ENCODE data around the gene SMIM41. TPM values are rescaled to one million over a fixed set of nuclear protein-coding genes. Genes with fewer than 3 reads are reported as not detected.

SMIM41 gene
- total and polyA plus RNA-seq, 12 donors = 0.10 to 2.1 (median 0.68) TPM; not detected in 8

- WGBS, 4 donors = 15 to 72% (median 37%) methylated on average over 2 to 63 of the region's 63 CpGs
- TF ChIP-seq CTCF (IDR thresholded peaks at IDR 0.05) = peak; percentile 50 to 83 (median 78)
- TF ChIP-seq POLR2A (IDR thresholded peaks at IDR 0.05) = no peak
- H3K4me1 ChIP-seq (replicated peaks in 1 of 2) = peaks cover 1 to 11% of the 10 kb centered on the region in 2 donors
- no peaks in the 10 kb centered on the region for H3K9me3 ChIP-seq (replicated peaks in 1 of 3)
- peak in 6 of 7 donors; percentile 64 to 73 (median 70) for DNase-seq
- no peaks in the 10 kb centered on the region for H3K36me3 ChIP-seq (replicated peaks in 1 of 2)
- peak overlapping the region in 1 of 4 donors; percentile 36 for H3K4me3 ChIP-seq
- no peak overlapping the region for H3K27ac ChIP-seq
- no peaks in the 10 kb centered on the region for H3K27me3 ChIP-seq
- intact Hi-C loops (cut with DNase I) = loop anchor here in 1 of 2 donors (5.0 to 10.0 kb wide), 2 partner anchors 353 to 720 kb away; no protein-coding TSS in a partner anchor
Observed at GRCh38 chr12:52151837-52152783, 72.6 kb downstream of the SMIM41 start.

- intact Hi-C loops (cut with DNase I) = loop anchor here in 1 of 2 donors (5.0 to 10.0 kb wide), 2 partner anchors 352 to 719 kb away; no protein-coding TSS in a partner anchor
Observed at GRCh38 chr12:52152905-52153317, 73.4 kb downstream of the SMIM41 start.

GRCh38 chr12:52155048-52155868 lies 75.8 kb downstream of the SMIM41 start:
- no peak for TF ChIP-seq CTCF (IDR thresholded peaks at IDR 0.05)
- TF ChIP-seq POLR2A (IDR thresholded peaks at IDR 0.05) = no peak
- Histone ChIP-seq H3K27ac (no peak overlapping the region), H3K9me3 (replicated peaks in 1 of 3) (no peaks in the 10 kb centered on the region), H3K4me1 (replicated peaks in 1 of 2) (peaks cover 0 to 5% of the 10 kb centered on the region in 2 donors), H3K27me3 (no peaks in the 10 kb centered on the region), H3K36me3 (replicated peaks in 1 of 2) (no peaks in the 10 kb centered on the region), H3K4me3 (no peak overlapping the region)
- 53 to 65% (median 64%) methylated on average over 3 to 8 of the region's 8 CpGs for WGBS, 4 donors
- DNase-seq = no peak
- intact Hi-C loops (cut with DNase I) = loop anchor here (2.0 to 10.0 kb wide), 3 partner anchors 172 to 350 kb away; no protein-coding TSS in a partner anchor

More at GRCh38 chr12:52152905-52153317, 73.4 kb downstream of the SMIM41 start:
- Histone ChIP-seq H3K27ac (no peak overlapping the region), H3K27me3 (no peaks in the 10 kb centered on the region), H3K36me3 (replicated peaks in 1 of 2) (no peaks in the 10 kb centered on the region), H3K4me1 (replicated peaks in 1 of 2) (peaks cover 0 to 6% of the 10 kb centered on the region in 2 donors), H3K9me3 (replicated peaks in 1 of 3) (no peaks in the 10 kb centered on the region), H3K4me3 (no peak overlapping the region)
- TF ChIP-seq CTCF (IDR thresholded peaks at IDR 0.05) (no peak), POLR2A (IDR thresholded peaks at IDR 0.05) (no peak)
- WGBS, 4 donors = 76 to 84% (median 79%) methylated on average over 3 to 5 of the region's 5 CpGs
- no peak for DNase-seq
